ENCODE results near the gene MYBBP1A. TPM values are rescaled to one million over a fixed set of nuclear protein-coding genes. Genes with fewer than 3 reads are reported as not detected.

MYBBP1A gene
- total RNA-seq, 6 experiments from 2014 or later, result 16.3 to 32.0 (median 23.7) TPM

- H3K4me3 ChIP-seq, result no peak overlapping the region
- H3K36me3 ChIP-seq, result no peaks in the 10 kb centered on the region
- ATAC-seq, result no peak
- H3K27ac ChIP-seq, result no peak overlapping the region
- WGBS (ENCODE audit: insufficient coverage, low coverage, low lambda C conversion rate, missing lambda C conversion rate), result 84% methylated on average over 3 of the region's 5 CpGs
- intact Hi-C loops (cut with DNase I), result no loop called here
- no peak for DNase-seq
- H3K27me3 ChIP-seq, result no peaks in the 10 kb centered on the region
- TF ChIP-seq POLR2A (IDR thresholded peaks at IDR 0.05), result no peak
- TF ChIP-seq, protein P1, sequence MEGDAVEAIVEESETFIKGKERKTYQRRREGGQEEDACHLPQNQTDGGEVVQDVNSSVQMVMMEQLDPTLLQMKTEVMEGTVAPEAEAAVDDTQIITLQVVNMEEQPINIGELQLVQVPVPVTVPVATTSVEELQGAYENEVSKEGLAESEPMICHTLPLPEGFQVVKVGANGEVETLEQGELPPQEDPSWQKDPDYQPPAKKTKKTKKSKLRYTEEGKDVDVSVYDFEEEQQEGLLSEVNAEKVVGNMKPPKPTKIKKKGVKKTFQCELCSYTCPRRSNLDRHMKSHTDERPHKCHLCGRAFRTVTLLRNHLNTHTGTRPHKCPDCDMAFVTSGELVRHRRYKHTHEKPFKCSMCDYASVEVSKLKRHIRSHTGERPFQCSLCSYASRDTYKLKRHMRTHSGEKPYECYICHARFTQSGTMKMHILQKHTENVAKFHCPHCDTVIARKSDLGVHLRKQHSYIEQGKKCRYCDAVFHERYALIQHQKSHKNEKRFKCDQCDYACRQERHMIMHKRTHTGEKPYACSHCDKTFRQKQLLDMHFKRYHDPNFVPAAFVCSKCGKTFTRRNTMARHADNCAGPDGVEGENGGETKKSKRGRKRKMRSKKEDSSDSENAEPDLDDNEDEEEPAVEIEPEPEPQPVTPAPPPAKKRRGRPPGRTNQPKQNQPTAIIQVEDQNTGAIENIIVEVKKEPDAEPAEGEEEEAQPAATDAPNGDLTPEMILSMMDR (IDR thresholded peaks at IDR 0.05), result no peak
- no peaks in the 10 kb centered on the region for H3K9me3 ChIP-seq
- H3K4me1 ChIP-seq, result no peaks in the 10 kb centered on the region
Measured at GRCh38 chr17:4515501-4515900, 39.7 kb downstream of the MYBBP1A start.

DNA sequence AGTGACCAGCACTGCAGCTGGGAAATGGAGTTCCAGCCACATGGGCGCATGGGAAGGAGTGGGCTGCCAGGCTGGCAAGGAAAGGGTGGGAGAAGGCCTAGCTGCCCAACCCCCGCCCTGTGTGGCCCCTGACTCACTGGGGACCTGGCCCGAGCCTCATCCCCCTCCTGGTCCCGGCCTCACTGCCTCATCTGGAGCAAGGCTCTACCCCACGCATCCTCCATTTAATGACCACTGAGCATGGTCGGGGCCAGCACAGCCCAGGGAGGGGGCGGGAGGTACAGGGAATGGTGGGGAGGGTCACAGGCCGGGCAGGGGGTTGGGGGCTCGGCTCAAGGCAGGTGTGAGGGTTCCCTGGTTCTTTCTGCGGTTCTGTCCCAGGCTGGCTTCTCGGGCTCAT, 40.4 kb downstream of the MYBBP1A start:
- Histone ChIP-seq H3K4me3 (no peak overlapping the region), H3K27me3 (no peaks in the 10 kb centered on the region), H3K4me1 (no peaks in the 10 kb centered on the region), H3K9me3 (no peaks in the 10 kb centered on the region), H3K27ac (no peak overlapping the region), H3K36me3 (no peaks in the 10 kb centered on the region)
- intact Hi-C loops (cut with DNase I), result no loop called here
- WGBS (ENCODE audit: insufficient coverage, low coverage, low lambda C conversion rate, missing lambda C conversion rate), result 88% methylated on average over 5 of the region's 11 CpGs
- DNase-seq, result no peak
- ATAC-seq, result no peak
- TF ChIP-seq POLR2A (IDR thresholded peaks at IDR 0.05), result no peak
- TF ChIP-seq, protein P1 (IDR thresholded peaks at IDR 0.05), result no peak

- H3K9me3 ChIP-seq, result no peaks in the 10 kb centered on the region
- no peak for ATAC-seq
- H3K36me3 ChIP-seq, result no peaks in the 10 kb centered on the region
- H3K4me3 ChIP-seq, result no peak overlapping the region
- no peaks in the 10 kb centered on the region for H3K27me3 ChIP-seq
- H3K4me1 ChIP-seq, result no peaks in the 10 kb centered on the region
- DNase-seq, result no peak
- no CpG with 5 or more reads among the region's 7 CpGs for WGBS (ENCODE audit: insufficient coverage, low coverage, low lambda C conversion rate, missing lambda C conversion rate)
- intact Hi-C loops (cut with DNase I), result no loop called here
- TF ChIP-seq, protein P1 (IDR thresholded peaks at IDR 0.05), result no peak
- TF ChIP-seq POLR2A (IDR thresholded peaks at IDR 0.05), result no peak
- no peak overlapping the region for H3K27ac ChIP-seq
Measured at GRCh38 chr17:4514206-4514605, 41.0 kb downstream of the MYBBP1A start.

DNA sequence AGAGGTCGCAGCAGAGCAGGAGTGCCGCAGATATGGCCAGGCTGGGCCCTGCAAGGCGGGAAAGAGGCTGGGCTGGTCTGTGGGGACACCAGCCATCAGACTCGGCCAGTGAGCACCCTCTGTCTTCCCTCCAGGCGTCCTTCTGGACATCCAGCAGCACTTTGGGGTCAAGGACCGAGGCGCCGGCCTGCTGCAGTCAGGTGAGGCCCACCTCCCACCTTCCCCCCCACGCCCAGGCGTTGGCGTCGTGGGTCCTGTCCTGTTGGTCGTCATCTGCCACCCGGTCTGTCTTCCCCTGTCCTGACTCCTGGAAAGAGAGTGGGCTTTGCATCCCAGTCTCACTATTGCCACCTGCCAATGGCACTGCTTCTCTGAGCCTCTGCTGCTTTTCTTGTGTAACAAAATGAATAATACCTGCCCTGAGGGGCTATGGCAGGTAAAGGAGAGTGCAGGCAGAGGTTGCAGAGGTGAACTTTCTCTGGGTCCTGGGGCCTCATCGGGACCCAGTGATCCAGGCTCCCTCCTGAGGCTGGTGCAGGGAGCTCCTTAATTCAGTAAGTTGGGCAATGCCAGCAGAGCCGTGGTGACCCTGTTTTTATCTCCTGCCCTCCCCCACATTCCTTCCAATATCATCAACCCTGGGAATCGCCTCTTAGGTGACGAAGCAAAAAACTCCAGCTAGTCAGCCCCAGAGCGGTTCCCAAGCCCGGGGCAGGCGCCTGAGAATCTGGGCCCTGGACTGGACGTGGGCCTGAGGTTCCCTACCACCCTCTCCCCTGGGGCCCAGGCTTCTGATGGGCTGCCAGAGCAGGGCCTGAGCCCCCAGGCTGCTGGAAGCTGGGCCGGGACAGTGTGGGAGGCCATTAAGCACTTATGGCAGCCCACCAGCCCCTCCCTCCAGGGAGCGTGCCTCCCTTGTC, 41.8 kb downstream of the MYBBP1A start:
- H3K27me3 ChIP-seq, result no peaks in the 10 kb centered on the region
- TF ChIP-seq, protein P1 (IDR thresholded peaks at IDR 0.05), result no peak
- no peak for TF ChIP-seq POLR2A (IDR thresholded peaks at IDR 0.05)
- WGBS (ENCODE audit: insufficient coverage, low coverage, low lambda C conversion rate, missing lambda C conversion rate), result 75% methylated on average over 8 of the region's 24 CpGs
- H3K27ac ChIP-seq, result no peak overlapping the region
- no peak overlapping the region for H3K4me3 ChIP-seq
- no peaks in the 10 kb centered on the region for H3K9me3 ChIP-seq
- intact Hi-C loops (cut with DNase I), result no loop called here
- no peaks in the 10 kb centered on the region for H3K4me1 ChIP-seq
- ATAC-seq, result no peak
- DNase-seq, result no peak
- no peaks in the 10 kb centered on the region for H3K36me3 ChIP-seq
